ENCODE measurements around the gene TRAF3IP1.

TRAF3IP1 gene

GRCh38 chr2:238418196-238418998, 98.1 kb downstream of the TRAF3IP1 start:
- Histone ChIP-seq H3K9me3 (ENCODE audit: control insufficient read depth, low read length) (no peaks in the 10 kb centered on the region), H3K4me1 (no peaks in the 10 kb centered on the region), H3K36me3 (ENCODE audit: control insufficient read depth, insufficient read depth, low read length) (no peaks in the 10 kb centered on the region), H3K27ac (no peak overlapping the region), H3K4me3 (ENCODE audit: low read depth, low read length) (no peak overlapping the region), H3K79me2 (no peaks in the 10 kb centered on the region), H3K4me2 (ENCODE audit: low read length) (no peak overlapping the region), H2AFZ (no peak overlapping the region), H3K27me3 (ENCODE audit: control insufficient read depth, insufficient read depth, low read length) (no peaks in the 10 kb centered on the region), H3K9ac (no peak overlapping the region)
- TF ChIP-seq CTCF (IDR thresholded peaks at IDR 0.05), result no peak

- Histone ChIP-seq H3K9me3 (ENCODE audit: control insufficient read depth, low read length) (no peaks in the 10 kb centered on the region), H3K9ac (no peak overlapping the region), H3K4me1 (no peaks in the 10 kb centered on the region), H2AFZ (no peak overlapping the region), H3K79me2 (no peaks in the 10 kb centered on the region), H3K36me3 (ENCODE audit: control insufficient read depth, insufficient read depth, low read length) (no peaks in the 10 kb centered on the region), H3K27me3 (ENCODE audit: control insufficient read depth, insufficient read depth, low read length) (no peaks in the 10 kb centered on the region), H3K4me2 (ENCODE audit: low read length) (no peak overlapping the region), H3K27ac (no peak overlapping the region), H3K4me3 (ENCODE audit: low read depth, low read length) (no peak overlapping the region)
- TF ChIP-seq CTCF (IDR thresholded peaks at IDR 0.05), result no peak
Measured at GRCh38 chr2:238418999-238419546, 98.8 kb downstream of the TRAF3IP1 start.

GRCh38 chr2:238420442-238420841, 100.1 kb downstream of the TRAF3IP1 start:
- TF ChIP-seq CTCF (IDR thresholded peaks at IDR 0.05), result no peak
- Histone ChIP-seq H3K79me2 (no peaks in the 10 kb centered on the region), H3K9ac (no peak overlapping the region), H3K4me3 (ENCODE audit: low read depth, low read length) (no peak overlapping the region), H3K9me3 (ENCODE audit: control insufficient read depth, low read length) (no peaks in the 10 kb centered on the region), H3K27ac (no peak overlapping the region), H3K27me3 (ENCODE audit: control insufficient read depth, insufficient read depth, low read length) (no peaks in the 10 kb centered on the region), H3K4me1 (no peaks in the 10 kb centered on the region), H3K4me2 (ENCODE audit: low read length) (no peak overlapping the region), H2AFZ (no peak overlapping the region), H3K36me3 (ENCODE audit: control insufficient read depth, insufficient read depth, low read length) (no peaks in the 10 kb centered on the region)

- Histone ChIP-seq H3K4me2 (ENCODE audit: low read length) (no peak overlapping the region), H3K4me1 (peaks cover 3% of the 10 kb centered on the region), H3K36me3 (ENCODE audit: control insufficient read depth, insufficient read depth, low read length) (no peaks in the 10 kb centered on the region), H3K27me3 (ENCODE audit: control insufficient read depth, insufficient read depth, low read length) (no peaks in the 10 kb centered on the region), H3K9ac (no peak overlapping the region), H3K79me2 (no peaks in the 10 kb centered on the region), H3K9me3 (ENCODE audit: control insufficient read depth, low read length) (no peaks in the 10 kb centered on the region), H3K27ac (no peak overlapping the region), H3K4me3 (ENCODE audit: low read depth, low read length) (no peak overlapping the region), H2AFZ (no peak overlapping the region)
- TF ChIP-seq CTCF (IDR thresholded peaks at IDR 0.05), result no peak
Measured at GRCh38 chr2:238420878-238421694, 100.8 kb downstream of the TRAF3IP1 start.

Data from parathyroid adenoma (tissue), 2 donors.